CD4-positive, alpha-beta T cell (primary cell): ENCODE data around the gene LIPJ. TPM values are rescaled to one million over a fixed set of nuclear protein-coding genes. Genes with fewer than 3 reads are reported as not detected.

ENCODE experiments used
- ATAC-seq: fragments of 200-7000 bp; cut with Tn5 transposase; one replicate; pipeline ENCODE4 v1.10.0; 2022; ENCODE audit warnings: mild to moderate bottlenecking; ENCODE audit not compliant: poor library complexity
- CTCF ChIA-PET: fragments of 350-600 bp; sonication (Branson Sonifier 250); formaldehyde crosslinking; loops from one replicate; lab custom pipeline; 2021; ENCODE audit warnings: antibody characterized with exemption, inconsistent platforms; lab: Charles Lee
- POLR2A ChIA-PET: fragments of 350-600 bp; sonication (Branson Sonifier 250); formaldehyde crosslinking; loops from one replicate; lab custom pipeline; 2021; ENCODE audit warnings: antibody characterized with exemption, inconsistent platforms; lab: Charles Lee
- DNase-seq, 14 experiments: peaks; one replicate each; pipeline ENCODE4 v3.0.0-alpha.2; 2013 to 2020; ENCODE audit warnings: mixed read lengths in 2 of 14
- H3K27ac ChIP-seq, 2 donors: one replicate each; pipeline versions ENCODE4 v1.5.1 to v1.7.0; 2013; ENCODE audit warnings: low read length in 2 of 2, low read depth in 1 of 2, mild to moderate bottlenecking in 1 of 2
- H3K27me3 ChIP-seq, 2 experiments: 1 replicate in 1 of 2; 2 replicates in 1 of 2; pipeline versions ENCODE4 v1.6.1 to v1.7.0; 2013; ENCODE audit warnings: low read length in 2 of 2, control low read depth in 1 of 2, mild to moderate bottlenecking in 1 of 2, moderate library complexity in 1 of 2; ENCODE audit not compliant: insufficient read depth in 2 of 2, control insufficient read depth in 1 of 2
- H3K36me3 ChIP-seq: one replicate; pipeline ENCODE4 v1.6.1; 2013; ENCODE audit warnings: low read length, control low read depth; ENCODE audit not compliant: insufficient read depth
- H3K4me1 ChIP-seq: one replicate; pipeline ENCODE4 v1.6.1; 2013; ENCODE audit warnings: low read length, control low read depth; ENCODE audit not compliant: insufficient read depth
- H3K4me3 ChIP-seq: one replicate; pipeline ENCODE4 v1.5.1; 2013; ENCODE audit warnings: mild to moderate bottlenecking, low read length, moderate library complexity
- H3K9me3 ChIP-seq, 2 experiments: 1 replicate in 1 of 2; 2 replicates in 1 of 2; pipeline versions ENCODE4 v1.6.1 to v1.7.0; 2013; ENCODE audit warnings: low read length in 2 of 2, mild to moderate bottlenecking in 2 of 2, control low read depth in 1 of 2, moderate library complexity in 1 of 2; ENCODE audit not compliant: control insufficient read depth in 1 of 2, insufficient read depth in 1 of 2
- H3K27ac Mint-ChIP-seq: one replicate; pipeline ENCODE4 v1.8.0; 2020; ENCODE audit warnings: mixed read lengths
- H3K27me3 Mint-ChIP-seq: one replicate; pipeline ENCODE4 v1.8.0; 2021; ENCODE audit warnings: mixed read lengths
- H3K36me3 Mint-ChIP-seq: one replicate; pipeline ENCODE4 v1.8.0; 2021; ENCODE audit warnings: low read depth, mixed read lengths
- H3K4me1 Mint-ChIP-seq: one replicate; pipeline ENCODE4 v1.8.0; 2021; ENCODE audit warnings: low read depth, mixed read lengths
- H3K4me3 Mint-ChIP-seq: one replicate; pipeline ENCODE4 v1.8.0; 2020; ENCODE audit warnings: mild to moderate bottlenecking, mixed read lengths
- H3K9me3 Mint-ChIP-seq: one replicate; pipeline ENCODE4 v1.8.0; 2020; ENCODE audit warnings: mixed read lengths
- CTCF ChIP-seq: fragments of 200-600 bp; IDR thresholded peaks from one replicate; pipeline ENCODE4 v1.8.0; 2022; ENCODE audit warnings: antibody characterized with exemption, mild to moderate bottlenecking
- intact Hi-C, 2 experiments: fragments of 100-400 bp; cut with DNase I in 1 of 2; cut with micrococcal nuclease in 1 of 2; formaldehyde crosslinking; loops; one replicate each; pipeline versions ENCODE4 v1.15.1 to v1.9.0; 2023 to 2025; cut with DNase I, micrococcal nuclease
- total RNA-seq, 174 experiments: library from RNA in 2 of 174; stranded (reverse) in 2 of 174; gene quantifications; one replicate each; pipeline ENCODE4 v1.2.3 and lab custom pipeline; 2021 to 2026

Gene LIPJ
- total RNA-seq, 2 experiments from 2014 or later, result not detected

GRCh38 chr10:88608780-88609179, 22.2 kb downstream of the LIPJ start:
- DNase-seq (no peak), ATAC-seq (no peak)
- H3K36me3 ChIP-seq, result no peaks in the 10 kb centered on the region
- H3K4me3 Mint-ChIP-seq, result no peak overlapping the region
- no peak for TF ChIP-seq CTCF
- no peak overlapping the region for H3K4me3 ChIP-seq
- no peak overlapping the region for H3K27ac ChIP-seq
- no peaks in the 10 kb centered on the region for H3K9me3 ChIP-seq
- no peaks in the 10 kb centered on the region for H3K27me3 Mint-ChIP-seq
- H3K4me1 ChIP-seq, result no peaks in the 10 kb centered on the region
- intact Hi-C loops, result no loop called here
- H3K27me3 ChIP-seq, result no peaks in the 10 kb centered on the region
- H3K27ac Mint-ChIP-seq, result no peak overlapping the region
- POLR2A ChIA-PET, result no interaction called here
- H3K36me3 Mint-ChIP-seq, result no peaks in the 10 kb centered on the region
- CTCF ChIA-PET, result no interaction called here
- no peaks in the 10 kb centered on the region for H3K9me3 Mint-ChIP-seq
- no peaks in the 10 kb centered on the region for H3K4me1 Mint-ChIP-seq

- TF ChIP-seq CTCF, result no peak
- no peaks in the 10 kb centered on the region for H3K36me3 ChIP-seq
- H3K4me1 ChIP-seq, result no peaks in the 10 kb centered on the region
- no peaks in the 10 kb centered on the region for H3K9me3 ChIP-seq
- ChIA-PET POLR2A (no interaction called here), CTCF (interaction anchor here (0.7 kb wide), 1 partner anchor 198 kb away, joined by 3 read pairs; no protein-coding TSS in a partner anchor)
- Mint-ChIP-seq H3K9me3 (no peaks in the 10 kb centered on the region), H3K4me3 (no peak overlapping the region), H3K27ac (no peak overlapping the region), H3K27me3 (no peaks in the 10 kb centered on the region), H3K36me3 (no peaks in the 10 kb centered on the region), H3K4me1 (no peaks in the 10 kb centered on the region)
- H3K27ac ChIP-seq, result no peak overlapping the region
- H3K27me3 ChIP-seq, result no peaks in the 10 kb centered on the region
- DNase-seq (no peak), ATAC-seq (no peak)
- no peak overlapping the region for H3K4me3 ChIP-seq
- intact Hi-C loops, result no loop called here
These were observed 29.9 kb downstream of the LIPJ start for GRCh38 chr10:88616250-88616977.

- ChIA-PET POLR2A (no interaction called here), CTCF (no interaction called here)
- ATAC-seq (no peak), DNase-seq (no peak)
- H3K36me3 ChIP-seq, result no peaks in the 10 kb centered on the region
- no peaks in the 10 kb centered on the region for H3K9me3 ChIP-seq
- no peak overlapping the region for H3K27ac ChIP-seq
- H3K27me3 Mint-ChIP-seq, result no peaks in the 10 kb centered on the region
- no peaks in the 10 kb centered on the region for H3K9me3 Mint-ChIP-seq
- no peaks in the 10 kb centered on the region for H3K4me1 ChIP-seq
- H3K27me3 ChIP-seq, result no peaks in the 10 kb centered on the region
- H3K4me3 ChIP-seq, result no peak overlapping the region
- no peak overlapping the region for H3K4me3 Mint-ChIP-seq
- no peaks in the 10 kb centered on the region for H3K4me1 Mint-ChIP-seq
- H3K27ac Mint-ChIP-seq, result no peak overlapping the region
- H3K36me3 Mint-ChIP-seq, result no peaks in the 10 kb centered on the region
- intact Hi-C loops, result no loop called here
- no peak for TF ChIP-seq CTCF
These were observed 31.3 kb downstream of the LIPJ start for GRCh38 chr10:88617772-88618300.
